Body of pancreas (tissue), 4 donors: Measurements from ENCODE around the gene SLIT2.

Source experiments
- CTCF ChIP-seq, 7 experiments: fragments of 450-650 bp in 4 of 7; fragments of 200-600 bp in 3 of 7; sonication (generic) in 3 of 7; IDR thresholded peaks; one replicate each; pipeline ENCODE4 v1.5.1; 2016 to 2019; ENCODE audit warnings: antibody characterized with exemption in 7 of 7
- POLR2A ChIP-seq, 3 donors: fragments of 450-650 bp; IDR thresholded peaks; one replicate each; pipeline ENCODE4 v1.6.1; 2016; ENCODE audit warnings: antibody characterized with exemption in 3 of 3, mild to moderate bottlenecking in 2 of 3

GRCh38 chr4:20266215-20267082 lies 14.7 kb downstream of the SLIT2 start:
- TF ChIP-seq CTCF (IDR thresholded peaks at IDR 0.05) = no peak
- TF ChIP-seq POLR2A (IDR thresholded peaks at IDR 0.05) = no peak
